Lower leg skin (tissue), 4 donors: ENCODE data around the gene TMEM131L. TPM values are rescaled to one million over a fixed set of nuclear protein-coding genes. Genes with fewer than 3 reads are reported as not detected.

Experiments
- DNase-seq, 2 donors: peaks; one replicate each; pipeline ENCODE4 v3.0.0-alpha.2; 2019; ENCODE audit warnings: low spot score in 2 of 2
- H3K4me3 ChIP-seq: fragments of 200-600 bp; sonication (generic); 2 replicates; pipeline ENCODE4 v1.5.1; 2017; ENCODE audit warnings: mild to moderate bottlenecking, low read depth; ENCODE audit not compliant: poor library complexity, severe bottlenecking
- CTCF ChIP-seq, 3 donors: fragments of 450-650 bp; IDR thresholded peaks; one replicate each; pipeline ENCODE4 v1.5.1; 2016; ENCODE audit warnings: antibody characterized with exemption in 3 of 3, mild to moderate bottlenecking in 3 of 3, moderate library complexity in 2 of 3
- POLR2A ChIP-seq, 2 donors: fragments of 450-650 bp; IDR thresholded peaks; one replicate each; pipeline ENCODE4 v1.6.1; 2016 to 2017; ENCODE audit warnings: antibody characterized with exemption in 2 of 2, mild to moderate bottlenecking in 1 of 2, moderate library complexity in 1 of 2
- WGBS, 2 donors: methylation state at CpG; one replicate each; pipeline ENCODE4 v1.1.5; 2018; 5-methylcytosine and 5-hydroxymethylcytosine counted together
- intact Hi-C: fragments of 100-400 bp; cut with DNase I; formaldehyde crosslinking; loops from one replicate; pipeline ENCODE4 v1.15.0; 2023; ENCODE audit warnings: low total_unique reads
- total RNA-seq, 4 donors: library from RNA; depleted of rRNA; stranded (reverse); fragments of >200 nt; gene quantifications; one replicate each; pipeline ENCODE4 v1.1.0, GENCODE V29; 2016

The TMEM131L gene
- total RNA-seq, 4 donors from 2014 or later: 8.3 to 15.9 (median 12.1) TPM

GRCh38 chr4:153530284-153530999 is 64.3 kb downstream of the TMEM131L start:
- H3K4me3 ChIP-seq: no peak overlapping the region
- DNase-seq: no peak
- no peak for TF ChIP-seq CTCF (IDR thresholded peaks at IDR 0.05)
- no peak for TF ChIP-seq POLR2A (IDR thresholded peaks at IDR 0.05)
- WGBS, 2 donors: 73 to 77% methylated on average over 8 of the region's 8 CpGs
- intact Hi-C loops: no loop called here

- no peak overlapping the region for H3K4me3 ChIP-seq
- intact Hi-C loops: no loop called here
- no peak for DNase-seq
- 88 to 90% methylated on average over 1 of the region's 1 CpG for whole genome bisulfite sequencing, 2 donors
- TF ChIP-seq POLR2A (IDR thresholded peaks at IDR 0.05) (no peak), CTCF (IDR thresholded peaks at IDR 0.05) (no peak)
Observed at GRCh38 chr4:153531000-153531358, 64.8 kb downstream of the TMEM131L start.

- TF ChIP-seq POLR2A (IDR thresholded peaks at IDR 0.05): no peak
- no peak for TF ChIP-seq CTCF (IDR thresholded peaks at IDR 0.05)
- intact Hi-C loops: no loop called here
- no peak overlapping the region for H3K4me3 ChIP-seq
- 66 to 70% methylated on average over 2 of the region's 2 CpGs for WGBS, 2 donors
- no peak for DNase-seq
Observed at GRCh38 chr4:153531976-153532626, 65.9 kb downstream of the TMEM131L start.

GRCh38 chr4:153532636-153533035 is 66.5 kb downstream of the TMEM131L start:
- DNase-seq: no peak
- TF ChIP-seq CTCF (IDR thresholded peaks at IDR 0.05) (no peak), POLR2A (IDR thresholded peaks at IDR 0.05) (no peak)
- intact Hi-C loops: no loop called here
- 86 to 89% methylated on average over 6 of the region's 6 CpGs for WGBS, 2 donors
- no peak overlapping the region for H3K4me3 ChIP-seq

GRCh38 chr4:153533387-153533786 is 67.2 kb downstream of the TMEM131L start:
- H3K4me3 ChIP-seq: no peak overlapping the region
- no peak for TF ChIP-seq POLR2A (IDR thresholded peaks at IDR 0.05)
- no peak for TF ChIP-seq CTCF (IDR thresholded peaks at IDR 0.05)
- DNase-seq: no peak
- intact Hi-C loops: no loop called here
